A549 (cell line): ENCODE results near the gene SPTB. TPM values are rescaled to one million over a fixed set of nuclear protein-coding genes. Genes with fewer than 3 reads are reported as not detected.

Experiments used
- ATAC-seq, 2 experiments: fragments of 200-7000 bp in 1 of 2; fragments of >200 bp in 1 of 2; cut with Nextera tagmentation in 1 of 2; cut with Tn5 transposase in 1 of 2; 3 replicates each; pipeline versions ENCODE4 v1.8.0 to v1.9.1; 2018 to 2020; ENCODE audit warnings: mild to moderate bottlenecking in 1 of 2, moderate library complexity in 1 of 2
- CTCF ChIA-PET: fragments of 300-600 bp; sonication (Branson Sonifier 250); formaldehyde crosslinking; extraction: SDS; loops from one replicate; lab custom pipeline; 2021; ENCODE audit warnings: antibody characterized with exemption, inconsistent platforms; lab: Yijun Ruan, JAX
- POLR2A ChIA-PET: fragments of 350-600 bp; formaldehyde crosslinking; extraction: SDS; loops from one replicate; lab custom pipeline; 2021; ENCODE audit warnings: antibody characterized with exemption, inconsistent platforms; lab: Yijun Ruan, JAX
- DNase-seq, 2 experiments: peaks; one replicate each; pipeline versions ENCODE4 v3.0.0 to v3.0.0-alpha.2; 2011 to 2016; ENCODE audit warnings: low read depth in 1 of 2, low spot score in 1 of 2
- FAIRE-seq: peaks from 2 replicates; lab custom pipeline; 2011; peaks lifted over from hg19 to GRCh38; lab: Jason Lieb, UNC
- H3K27ac ChIP-seq, 2 experiments: fragments of >200 bp; sonication (Bioruptor Twin); formaldehyde crosslinking; 3 replicates each; pipeline ENCODE4 v1.5.1; 2016 to 2017
- H3K4me1 ChIP-seq: fragments of >200 bp; sonication (Bioruptor Twin); formaldehyde crosslinking; 3 replicates; pipeline ENCODE4 v1.6.1; 2016
- H3K4me2 ChIP-seq: fragments of >200 bp; sonication (Bioruptor Twin); formaldehyde crosslinking; 3 replicates; pipeline ENCODE4 v1.6.1; 2016
- H3K4me3 ChIP-seq: fragments of >200 bp; sonication (Bioruptor Twin); formaldehyde crosslinking; 3 replicates; pipeline ENCODE4 v1.5.1; 2016
- H3K9me3 ChIP-seq: fragments of >200 bp; sonication (Bioruptor Twin); formaldehyde crosslinking; 3 replicates; pipeline ENCODE4 v1.6.1; 2016
- CBX8 ChIP-seq: fragments of 200-600 bp; sonication (generic); IDR thresholded peaks from 2 replicates; pipeline ENCODE4 v1.6.1; 2016
- CHD2 ChIP-seq: fragments of 150-350 bp; IDR thresholded peaks from 2 replicates; pipeline ENCODE4 v1.6.1; 2014; ENCODE audit warnings: low read length; ENCODE audit not compliant: partially characterized antibody
- CTCF ChIP-seq: fragments of >200 bp; sonication (Bioruptor Twin); formaldehyde crosslinking; IDR thresholded peaks from 3 replicates; pipeline ENCODE4 v1.5.1; 2016
- EHF ChIP-seq: fragments of 250-450 bp; sonication (Bioruptor Pico); IDR thresholded peaks from 2 replicates; pipeline ENCODE4 v1.5.0; 2020; ENCODE audit warnings: mild to moderate bottlenecking
- EHMT2 ChIP-seq: fragments of 200-600 bp; sonication (generic); IDR thresholded peaks from 2 replicates; pipeline ENCODE4 v1.6.1; 2016; ENCODE audit warnings: antibody characterized with exemption, low read depth, mild to moderate bottlenecking, moderate library complexity
- ELK1 ChIP-seq: fragments of 150-350 bp; IDR thresholded peaks from 2 replicates; pipeline ENCODE4 v1.6.1; 2014; ENCODE audit warnings: low read depth, mild to moderate bottlenecking, low read length
- EP300 ChIP-seq, 2 experiments: fragments of >200 bp; sonication (Bioruptor Twin); formaldehyde crosslinking; IDR thresholded peaks; 2 replicates in 1 of 2; 3 replicates in 1 of 2; pipeline ENCODE4 v1.6.1; 2016 to 2017
- FOSL2 ChIP-seq, 2 experiments: fragments of 450-650 bp in 1 of 2; fragments of >200 bp in 1 of 2; sonication (Bioruptor Twin) in 1 of 2; formaldehyde crosslinking; IDR thresholded peaks; 2 replicates each; pipeline versions ENCODE4 v1.5.0 to v1.6.1; 2016 to 2020; ENCODE audit warnings: mild to moderate bottlenecking in 1 of 2, moderate library complexity in 1 of 2
- GATA3 ChIP-seq: IDR thresholded peaks from 2 replicates; pipeline ENCODE4 v1.6.1; 2012; ENCODE audit warnings: borderline replicate concordance
- HDAC2 ChIP-seq: fragments of 200-600 bp; sonication (generic); IDR thresholded peaks from 2 replicates; pipeline ENCODE4 v1.6.1; 2016
- HOXB5 ChIP-seq: fragments of 250-450 bp; sonication (Bioruptor Pico); IDR thresholded peaks from 2 replicates; pipeline ENCODE4 v1.5.0; 2020; ENCODE audit warnings: mild to moderate bottlenecking, moderate library complexity
- JUN ChIP-seq, 2 experiments: fragments of >200 bp; sonication (Bioruptor Twin); formaldehyde crosslinking; IDR thresholded peaks; 2 replicates in 1 of 2; 3 replicates in 1 of 2; pipeline ENCODE4 v1.6.1; 2016 to 2017
- JUNB ChIP-seq: fragments of >200 bp; sonication (Bioruptor Twin); formaldehyde crosslinking; IDR thresholded peaks from 2 replicates; pipeline ENCODE4 v1.6.1; 2016
- KDM1A ChIP-seq: fragments of 200-600 bp; sonication (generic); IDR thresholded peaks from 2 replicates; pipeline ENCODE4 v1.6.1; 2016; ENCODE audit warnings: low read depth, mild to moderate bottlenecking
- KDM5A ChIP-seq: fragments of 200-600 bp; sonication (generic); IDR thresholded peaks from 2 replicates; pipeline ENCODE4 v1.6.1; 2016; ENCODE audit warnings: antibody characterized with exemption, mild to moderate bottlenecking
- MYC ChIP-seq: IDR thresholded peaks from 2 replicates; pipeline ENCODE4 v1.6.1; 2012; ENCODE audit warnings: mild to moderate bottlenecking, inconsistent platforms, low read length, improper control_type of control experiment, borderline replicate concordance
- NFE2L2 ChIP-seq: fragments of 150-350 bp; conservative IDR thresholded peaks from 2 replicates; pipeline ENCODE4 v1.6.1; 2014; ENCODE audit warnings: low read length
- REST ChIP-seq: fragments of 200-600 bp; sonication (generic); IDR thresholded peaks from 2 replicates; pipeline ENCODE4 v1.6.1; 2016; ENCODE audit warnings: antibody characterized with exemption, mild to moderate bottlenecking, moderate library complexity
- RFX5 ChIP-seq: fragments of 450-650 bp; IDR thresholded peaks from 2 replicates; pipeline ENCODE4 v1.7.1; 2014; ENCODE audit warnings: antibody characterized with exemption, mild to moderate bottlenecking, moderate library complexity
- SMC3 ChIP-seq: fragments of >200 bp; sonication (Bioruptor Twin); formaldehyde crosslinking; IDR thresholded peaks from 3 replicates; pipeline ENCODE4 v1.6.1; 2018; ENCODE audit warnings: inconsistent platforms
- SREBF2 ChIP-seq: fragments of 450-650 bp; IDR thresholded peaks from 2 replicates; pipeline ENCODE4 v1.6.1; 2014; ENCODE audit warnings: mild to moderate bottlenecking, moderate library complexity
- TFCP2L1 ChIP-seq: fragments of 250-450 bp; sonication (Bioruptor Pico); IDR thresholded peaks from 2 replicates; pipeline ENCODE4 v1.5.0; 2021; ENCODE audit warnings: mild to moderate bottlenecking
- ZC3H11A ChIP-seq: fragments of 450-650 bp; IDR thresholded peaks from 2 replicates; pipeline ENCODE4 v1.6.1; 2014; ENCODE audit warnings: antibody characterized with exemption, mild to moderate bottlenecking
- whole genome bisulfite sequencing: methylation state at CpG from one replicate; pipeline ENCODE4 v1.1.6; 2017; ENCODE audit errors: missing lambda C conversion rate; 5-methylcytosine and 5-hydroxymethylcytosine counted together
- polyA plus RNA-seq, 4 experiments: library from polyadenylated mRNA; depleted of rRNA in 3 of 4; stranded (reverse); fragments of >200 nt; fragmentation: RNase III in 1 of 4; extraction: RNeasy Plus Mini Kit Qiagen cat#74134 plus additional on column Dnase treatment in 1 of 4; gene quantifications; 2 replicates in 3 of 4; 3 replicates in 1 of 4; pipeline ENCODE4 v1.2.3, GENCODE V29; 2011 to 2017
- TF ChIP-seq, protein P1 (sequence below): fragments of >200 bp; sonication (Bioruptor Twin); formaldehyde crosslinking; IDR thresholded peaks from 3 replicates; pipeline ENCODE4 v1.6.1; 2016
- TF ChIP-seq, protein P2 (sequence below): IDR thresholded peaks from 2 replicates; pipeline ENCODE4 v1.6.1; 2012
- TF ChIP-seq, protein P3 (sequence below): fragments of 450-650 bp; IDR thresholded peaks from 2 replicates; pipeline ENCODE4 v1.6.1; 2014; ENCODE audit warnings: antibody characterized with exemption
- TF ChIP-seq, protein P4 (sequence below): IDR thresholded peaks from 2 replicates; pipeline ENCODE4 v1.6.1; 2012

The SPTB gene
- polyA plus RNA-seq, 2 of the 4 experiments (the other 2 are of a cell fraction): 0.27 to 2.1 TPM

DNA sequence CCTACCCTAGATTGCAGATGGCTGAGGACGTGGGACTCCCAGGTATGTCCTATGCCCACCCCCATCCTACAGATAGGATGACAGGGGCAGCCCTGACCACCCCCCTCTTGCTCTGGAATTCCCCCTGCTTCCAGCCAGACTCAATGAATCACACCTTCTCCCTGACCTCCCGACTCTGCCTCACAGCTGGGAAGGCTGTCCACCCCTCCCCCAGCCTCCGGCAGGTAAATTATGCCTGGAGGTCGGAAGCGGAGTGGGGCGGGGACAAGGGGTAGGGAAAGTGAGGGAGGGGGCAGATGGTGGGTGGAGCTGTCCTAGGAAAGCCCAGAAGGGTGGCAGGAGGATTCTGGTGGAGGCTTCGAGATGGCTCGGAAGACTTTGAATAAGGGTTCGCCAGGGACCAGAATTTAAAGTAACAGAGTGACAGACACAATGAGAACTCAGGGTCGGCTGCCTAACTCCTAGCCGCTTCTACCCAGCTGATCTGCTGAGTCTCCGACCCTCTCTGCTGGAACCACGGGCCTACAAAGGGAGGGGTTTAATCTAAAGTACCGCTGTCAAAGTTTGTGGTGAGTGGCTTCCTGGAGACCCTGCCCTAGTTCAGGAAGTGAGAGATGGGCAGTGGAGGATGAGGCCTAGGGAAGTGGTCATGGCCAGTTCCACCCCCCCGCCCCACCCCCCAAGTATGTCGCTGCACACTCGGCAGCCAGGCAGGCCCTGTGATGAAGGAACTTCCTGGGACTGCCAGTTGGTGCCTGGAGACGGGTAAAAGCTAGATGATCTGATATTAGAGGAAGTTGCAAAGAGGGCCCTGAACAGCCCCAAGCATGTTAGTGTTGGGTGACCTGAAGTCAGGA, 171.3 kb downstream of the SPTB start:
- WGBS: 49% methylated on average over 15 of the region's 18 CpGs
- peak overlapping the region; percentile 90 to 95 for H3K27ac ChIP-seq
- peak overlapping the region; percentile 30 for H3K4me3 ChIP-seq
- no peak for FAIRE-seq
- peak; percentile 50 to 78 for DNase-seq
- H3K4me2 ChIP-seq: peak overlapping the region; percentile 96
- TF ChIP-seq GATA3: peak; percentile 60; the same call in 1 of the 2 replicates
- no peak for TF ChIP-seq ZC3H11A
- TF ChIP-seq JUNB: peak; percentile 55
- no peak for TF ChIP-seq HOXB5 (CRISPR knock-in tag)
- TF ChIP-seq CTCF: no peak
- TF ChIP-seq EHF (CRISPR knock-in tag): no peak
- TF ChIP-seq, protein P1, sequence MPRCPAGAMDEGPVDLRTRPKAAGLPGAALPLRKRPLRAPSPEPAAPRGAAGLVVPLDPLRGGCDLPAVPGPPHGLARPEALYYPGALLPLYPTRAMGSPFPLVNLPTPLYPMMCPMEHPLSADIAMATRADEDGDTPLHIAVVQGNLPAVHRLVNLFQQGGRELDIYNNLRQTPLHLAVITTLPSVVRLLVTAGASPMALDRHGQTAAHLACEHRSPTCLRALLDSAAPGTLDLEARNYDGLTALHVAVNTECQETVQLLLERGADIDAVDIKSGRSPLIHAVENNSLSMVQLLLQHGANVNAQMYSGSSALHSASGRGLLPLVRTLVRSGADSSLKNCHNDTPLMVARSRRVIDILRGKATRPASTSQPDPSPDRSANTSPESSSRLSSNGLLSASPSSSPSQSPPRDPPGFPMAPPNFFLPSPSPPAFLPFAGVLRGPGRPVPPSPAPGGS: peak; percentile 33; the same call in 1 of the 3 replicates
- TF ChIP-seq MYC: no peak
- peak; percentile 6; the same call in 1 of the 2 replicates for TF ChIP-seq FOSL2 (IDR thresholded peaks at IDR 0.05)
- peak; percentile 51 for TF ChIP-seq FOSL2 (CRISPR knock-in tag; IDR thresholded peaks at IDR 0.05)
- TF ChIP-seq SREBF2: no peak
- no peak for TF ChIP-seq TFCP2L1 (CRISPR knock-in tag)
- TF ChIP-seq KDM5A: no peak
- peak in 1 of 2 experiments; percentile 64; a peak in 2 of 5 replicates for TF ChIP-seq EP300 (IDR thresholded peaks at IDR 0.05)
- TF ChIP-seq REST: no peak
- no peak for TF ChIP-seq CHD2
- no peak for TF ChIP-seq KDM1A
- TF ChIP-seq, protein P2, sequence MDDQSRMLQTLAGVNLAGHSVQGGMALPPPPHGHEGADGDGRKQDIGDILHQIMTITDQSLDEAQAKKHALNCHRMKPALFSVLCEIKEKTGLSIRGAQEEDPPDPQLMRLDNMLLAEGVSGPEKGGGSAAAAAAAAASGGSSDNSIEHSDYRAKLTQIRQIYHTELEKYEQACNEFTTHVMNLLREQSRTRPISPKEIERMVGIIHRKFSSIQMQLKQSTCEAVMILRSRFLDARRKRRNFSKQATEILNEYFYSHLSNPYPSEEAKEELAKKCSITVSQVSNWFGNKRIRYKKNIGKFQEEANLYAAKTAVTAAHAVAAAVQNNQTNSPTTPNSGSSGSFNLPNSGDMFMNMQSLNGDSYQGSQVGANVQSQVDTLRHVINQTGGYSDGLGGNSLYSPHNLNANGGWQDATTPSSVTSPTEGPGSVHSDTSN: peak; percentile 52; the same call in 1 of the 2 replicates
- TF ChIP-seq SMC3: 0 out of 3 replicates have a peak, but pooled peaks have one; percentile 11
- TF ChIP-seq JUN (IDR thresholded peaks at IDR 0.05): peak; percentile 31 to 65; a peak in 2 of 5 replicates
- TF ChIP-seq, protein P3, sequence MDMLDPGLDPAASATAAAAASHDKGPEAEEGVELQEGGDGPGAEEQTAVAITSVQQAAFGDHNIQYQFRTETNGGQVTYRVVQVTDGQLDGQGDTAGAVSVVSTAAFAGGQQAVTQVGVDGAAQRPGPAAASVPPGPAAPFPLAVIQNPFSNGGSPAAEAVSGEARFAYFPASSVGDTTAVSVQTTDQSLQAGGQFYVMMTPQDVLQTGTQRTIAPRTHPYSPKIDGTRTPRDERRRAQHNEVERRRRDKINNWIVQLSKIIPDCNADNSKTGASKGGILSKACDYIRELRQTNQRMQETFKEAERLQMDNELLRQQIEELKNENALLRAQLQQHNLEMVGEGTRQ: no peak
- no peak for TF ChIP-seq EHMT2
- TF ChIP-seq RFX5: no peak
- TF ChIP-seq CBX8: no peak
- TF ChIP-seq, protein P4, sequence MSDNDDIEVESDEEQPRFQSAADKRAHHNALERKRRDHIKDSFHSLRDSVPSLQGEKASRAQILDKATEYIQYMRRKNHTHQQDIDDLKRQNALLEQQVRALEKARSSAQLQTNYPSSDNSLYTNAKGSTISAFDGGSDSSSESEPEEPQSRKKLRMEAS: no peak; the same call in 1 of the 2 replicates
- no peak for TF ChIP-seq ELK1
- no peak for TF ChIP-seq NFE2L2
- no peak for TF ChIP-seq HDAC2
- H3K9me3 ChIP-seq: peaks cover 14% of the 10 kb centered on the region
- ATAC-seq: peak; percentile 5 to 26; a peak in 3 of 6 replicates
- ChIA-PET CTCF (interaction anchor here (0.9 to 5.1 kb wide), 10 partner anchors 9 to 183 kb away, joined by 3 to 29 read pairs (median 6); no protein-coding TSS in a partner anchor), POLR2A (interaction anchor here (0.6 to 1.9 kb wide), 4 partner anchors 12 to 168 kb away, joined by 3 to 8 read pairs (median 4); partner anchors contain the start of gene HSPA2)
- H3K4me1 ChIP-seq: peaks cover 48% of the 10 kb centered on the region
